Fibroblast of lung (primary cell): ENCODE measurements around the gene CENPN. TPM values are rescaled to one million over a fixed set of nuclear protein-coding genes. Genes with fewer than 3 reads are reported as not detected.

Experiments
- DNase-seq, 2 donors: peaks; one replicate each; pipeline versions ENCODE4 v3.0.0 to v3.0.0-alpha.2; 2010; ENCODE audit warnings: low read depth in 2 of 2
- H2AFZ ChIP-seq: 2 replicates; pipeline ENCODE4 v1.5.1; 2012; ENCODE audit warnings: low read length, control low read depth, inconsistent platforms
- H3K27ac ChIP-seq: 2 replicates; pipeline ENCODE4 v1.5.1; 2011; ENCODE audit warnings: low read length, control low read depth; ENCODE audit not compliant: insufficient read depth
- H3K27me3 ChIP-seq: 2 replicates; pipeline ENCODE4 v1.5.1; 2011; ENCODE audit warnings: mild to moderate bottlenecking, low read length; ENCODE audit not compliant: control insufficient read depth, insufficient read depth
- H3K36me3 ChIP-seq: 2 replicates; pipeline ENCODE4 v1.5.1; 2011; ENCODE audit warnings: low read length; ENCODE audit not compliant: control insufficient read depth, insufficient read depth
- H3K4me1 ChIP-seq: 2 replicates; pipeline ENCODE4 v1.5.1; 2011; ENCODE audit warnings: low read length; ENCODE audit not compliant: control insufficient read depth, insufficient read depth; ENCODE audit errors: extremely low read depth
- H3K4me2 ChIP-seq: 2 replicates; pipeline ENCODE4 v1.5.1; 2011; ENCODE audit warnings: low read length, control low read depth; ENCODE audit not compliant: insufficient read depth; ENCODE audit errors: extremely low read depth
- H3K4me3 ChIP-seq, 4 experiments: fragments of 200-600 bp in 1 of 4; sonication (generic) in 1 of 4; replicated peaks in 1 of 4; 2 replicates each; pipeline ENCODE4 v1.5.1; 2011 to 2016; ENCODE audit warnings: low read length in 4 of 4, low read depth in 3 of 4, mild to moderate bottlenecking in 3 of 4, control low read depth in 2 of 4, inconsistent platforms in 1 of 4, mixed read lengths in 1 of 4; ENCODE audit not compliant: insufficient read depth in 1 of 4; ENCODE audit errors: control extremely low read depth in 1 of 4
- H3K79me2 ChIP-seq: 2 replicates; pipeline ENCODE4 v1.5.1; 2012; ENCODE audit warnings: mild to moderate bottlenecking, low read length, inconsistent platforms; ENCODE audit not compliant: control insufficient read depth, insufficient read depth
- H3K9ac ChIP-seq: 2 replicates; pipeline ENCODE4 v1.5.1; 2011; ENCODE audit warnings: mild to moderate bottlenecking, low read length, control low read depth; ENCODE audit not compliant: insufficient read depth
- H3K9me3 ChIP-seq: 2 replicates; pipeline ENCODE4 v1.5.1; 2012; ENCODE audit warnings: low read depth, low read length; ENCODE audit not compliant: control insufficient read depth, insufficient read depth
- H4K20me1 ChIP-seq: 2 replicates; pipeline ENCODE4 v1.5.1; 2011; ENCODE audit warnings: low read length; ENCODE audit not compliant: control insufficient read depth, insufficient read depth; ENCODE audit errors: extremely low read depth
- CTCF ChIP-seq, 2 donors: IDR thresholded peaks in 1 of 2; conservative IDR thresholded peaks in 1 of 2; 1 replicate in 1 of 2; 2 replicates in 1 of 2; pipeline ENCODE4 v1.5.1; 2011 to 2012; ENCODE audit warnings: low read length in 2 of 2, control low read depth in 1 of 2, inconsistent platforms in 1 of 2, low read depth in 1 of 2, mild to moderate bottlenecking in 1 of 2
- EZH2 ChIP-seq: IDR thresholded peaks from 2 replicates; pipeline ENCODE4 v1.5.1; 2012; ENCODE audit warnings: low read length, control low read depth, mild to moderate bottlenecking; ENCODE audit errors: missing control alignments
- polyA plus RNA-seq, 2 donors: library from polyadenylated mRNA; depleted of rRNA in 1 of 2; stranded (reverse) in 1 of 2; unstranded in 1 of 2; fragments of >200 nt; gene quantifications; 2 replicates each; pipeline ENCODE4 v1.2.1, GENCODE V29; 2011 to 2012; ENCODE audit warnings: missing spikeins in 1 of 2
- total RNA-seq: library from RNA; depleted of rRNA; stranded (reverse); fragments of >200 nt; gene quantifications from 2 replicates; pipeline ENCODE4 v1.2.1, GENCODE V29; 2014

The CENPN gene
- total and polyA plus RNA-seq, 2 donors (not counting 1 experiment from before 2014, with no cell fraction given), result 19.5 to 33.8 TPM

GRCh38 chr16:81061307-81061640 lies 54.3 kb downstream of the CENPN start:
- no peak overlapping the region for H3K4me2 ChIP-seq
- DNase-seq, result no peak
- H3K36me3 ChIP-seq, result no peaks in the 10 kb centered on the region
- H4K20me1 ChIP-seq, result no peaks in the 10 kb centered on the region
- no peak overlapping the region for H3K27ac ChIP-seq
- H3K4me1 ChIP-seq, result no peaks in the 10 kb centered on the region
- no peaks in the 10 kb centered on the region for H3K9me3 ChIP-seq
- no peak overlapping the region for H3K9ac ChIP-seq
- TF ChIP-seq CTCF (conservative IDR thresholded peaks at IDR 0.05 in 1 of 2, IDR thresholded peaks at IDR 0.05 in 1 of 2; ENCODE audit: low read depth in 1 of 2, low read length in 2 of 2), result no peak
- no peak for TF ChIP-seq EZH2
- no peaks in the 10 kb centered on the region for H3K27me3 ChIP-seq
- no peak overlapping the region for H3K4me3 ChIP-seq
- no peak overlapping the region for H2AFZ ChIP-seq
- H3K79me2 ChIP-seq, result no peaks in the 10 kb centered on the region

- H3K36me3 ChIP-seq, result no peaks in the 10 kb centered on the region
- no peak for TF ChIP-seq CTCF (conservative IDR thresholded peaks at IDR 0.05 in 1 of 2, IDR thresholded peaks at IDR 0.05 in 1 of 2; ENCODE audit: low read depth in 1 of 2, low read length in 2 of 2)
- TF ChIP-seq EZH2, result no peak
- DNase-seq, result no peak
- no peak overlapping the region for H3K27ac ChIP-seq
- no peak overlapping the region for H3K4me3 ChIP-seq
- no peak overlapping the region for H3K4me2 ChIP-seq
- H4K20me1 ChIP-seq, result no peaks in the 10 kb centered on the region
- no peaks in the 10 kb centered on the region for H3K27me3 ChIP-seq
- no peaks in the 10 kb centered on the region for H3K9me3 ChIP-seq
- H2AFZ ChIP-seq, result no peak overlapping the region
- H3K4me1 ChIP-seq, result no peaks in the 10 kb centered on the region
- H3K79me2 ChIP-seq, result no peaks in the 10 kb centered on the region
- no peak overlapping the region for H3K9ac ChIP-seq
Observed at GRCh38 chr16:81061871-81062608, 55.0 kb downstream of the CENPN start.

GRCh38 chr16:81066681-81067080 lies 59.7 kb downstream of the CENPN start:
- Histone ChIP-seq H3K79me2 (no peaks in the 10 kb centered on the region), H3K36me3 (no peaks in the 10 kb centered on the region), H3K4me1 (no peaks in the 10 kb centered on the region), H3K9ac (no peak overlapping the region), H3K9me3 (no peaks in the 10 kb centered on the region), H2AFZ (no peak overlapping the region), H3K4me2 (no peak overlapping the region), H4K20me1 (no peaks in the 10 kb centered on the region), H3K27me3 (no peaks in the 10 kb centered on the region), H3K4me3 (no peak overlapping the region), H3K27ac (no peak overlapping the region)
- no peak for TF ChIP-seq EZH2
- TF ChIP-seq CTCF (conservative IDR thresholded peaks at IDR 0.05 in 1 of 2, IDR thresholded peaks at IDR 0.05 in 1 of 2; ENCODE audit: low read depth in 1 of 2, low read length in 2 of 2), result no peak
- DNase-seq, result no peak
